ENCODE data around the gene FOXD4L3.
"Not testable (repeated sequence)": the region's sequence is repeated elsewhere in the genome, so short reads cannot be mapped to it uniquely, and the experiment has no call there.

Gene FOXD4L3

DNA sequence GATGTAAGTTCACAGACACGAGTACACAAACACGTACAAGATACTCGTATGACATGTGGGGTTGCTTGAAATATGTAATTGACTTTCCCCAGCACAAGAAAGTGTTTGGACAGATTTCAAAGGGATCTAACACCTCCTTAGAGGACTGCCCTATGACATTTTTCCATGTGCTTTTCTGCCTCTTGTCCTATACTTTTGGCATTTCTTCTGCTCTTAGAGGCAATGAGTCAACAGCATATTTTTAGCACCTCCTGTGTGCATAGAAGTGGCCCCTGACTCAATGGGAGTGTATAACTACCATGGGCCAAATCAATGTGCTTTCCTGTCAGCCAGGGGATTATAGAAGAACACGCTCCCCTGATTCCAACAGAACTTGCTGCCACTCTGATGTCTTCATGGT lies 49.0 kb downstream of the FOXD4L3 start:
- DNase-seq = not testable (repeated sequence)
